Stimulated activated CD4-positive, alpha-beta T cell treated with anti-CD3 and anti-CD28 coated beads, Interleukin-15, amount 100 ng/mL, for 24 hours (primary cell): Measurements from ENCODE around the gene RNF182.
"Not testable (repeated sequence)": the region's sequence is repeated elsewhere in the genome, so short reads cannot be mapped to it uniquely, and the experiment has no call there.

Experiments
- DNase-seq: peaks from one replicate; pipeline ENCODE4 v3.0.0-alpha.2; 2020

The RNF182 gene

DNA sequence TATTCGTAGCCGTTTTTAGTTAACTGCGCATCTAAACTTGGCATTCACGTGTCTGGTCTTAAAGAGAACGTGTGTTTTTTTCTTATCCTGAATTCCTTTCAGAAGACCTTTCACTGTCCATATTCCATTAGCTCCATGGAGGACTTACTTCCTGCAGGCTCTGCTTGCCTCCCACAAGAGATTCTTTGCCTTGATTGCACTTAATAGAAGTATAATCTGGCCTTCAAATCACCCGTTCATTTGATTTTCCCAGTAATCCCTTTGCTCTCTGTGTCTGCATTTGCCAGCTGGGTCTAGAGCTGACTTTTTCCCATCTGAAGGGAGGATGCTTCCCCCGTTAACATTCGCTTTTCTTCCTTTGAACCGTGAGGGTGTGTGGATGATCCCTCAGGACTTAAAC, 79.5 kb downstream of the RNF182 start:
- no peak for DNase-seq

DNA sequence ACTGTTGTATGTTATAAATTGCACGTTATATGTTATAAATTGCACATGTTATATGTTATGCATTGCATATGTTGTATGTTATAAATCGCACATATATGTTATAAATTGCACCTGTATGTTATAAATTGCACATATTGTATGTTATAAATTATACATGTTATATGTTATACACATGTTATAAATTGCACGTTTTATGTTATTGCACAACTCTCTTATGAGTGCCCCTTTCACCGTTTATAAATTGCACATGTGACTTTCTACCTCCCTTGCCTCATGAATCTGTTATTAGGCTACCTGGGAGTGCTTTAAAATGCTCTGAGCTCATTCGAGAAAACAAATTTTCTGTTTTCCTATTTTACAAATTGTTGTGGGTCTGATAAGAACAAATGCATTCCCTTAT, 84.1 kb downstream of the RNF182 start:
- DNase-seq, result no peak

DNA sequence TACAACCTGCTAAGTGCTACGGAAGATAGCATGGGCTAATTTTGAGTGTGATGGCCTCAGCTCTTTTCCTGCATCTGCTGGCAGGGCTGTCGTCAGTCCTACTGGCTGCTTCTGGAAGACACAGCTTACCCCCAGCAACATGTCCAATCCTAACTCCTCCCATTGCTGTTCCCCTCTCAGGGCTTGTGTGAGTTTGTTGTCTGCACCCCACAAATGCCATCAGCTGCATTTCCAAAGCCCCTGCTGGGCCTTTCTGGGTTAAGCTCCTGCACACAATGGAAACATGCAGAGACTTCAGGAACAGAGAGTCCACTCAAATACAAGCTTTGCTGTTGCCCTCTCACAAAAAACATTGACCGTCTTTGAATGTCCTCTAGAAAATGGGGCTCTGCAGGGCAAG, 84.7 kb downstream of the RNF182 start:
- DNase-seq, result no peak

- DNase-seq, result no peak
Measured at GRCh38 chr6:14010275-14010674, 85.5 kb downstream of the RNF182 start.

DNA sequence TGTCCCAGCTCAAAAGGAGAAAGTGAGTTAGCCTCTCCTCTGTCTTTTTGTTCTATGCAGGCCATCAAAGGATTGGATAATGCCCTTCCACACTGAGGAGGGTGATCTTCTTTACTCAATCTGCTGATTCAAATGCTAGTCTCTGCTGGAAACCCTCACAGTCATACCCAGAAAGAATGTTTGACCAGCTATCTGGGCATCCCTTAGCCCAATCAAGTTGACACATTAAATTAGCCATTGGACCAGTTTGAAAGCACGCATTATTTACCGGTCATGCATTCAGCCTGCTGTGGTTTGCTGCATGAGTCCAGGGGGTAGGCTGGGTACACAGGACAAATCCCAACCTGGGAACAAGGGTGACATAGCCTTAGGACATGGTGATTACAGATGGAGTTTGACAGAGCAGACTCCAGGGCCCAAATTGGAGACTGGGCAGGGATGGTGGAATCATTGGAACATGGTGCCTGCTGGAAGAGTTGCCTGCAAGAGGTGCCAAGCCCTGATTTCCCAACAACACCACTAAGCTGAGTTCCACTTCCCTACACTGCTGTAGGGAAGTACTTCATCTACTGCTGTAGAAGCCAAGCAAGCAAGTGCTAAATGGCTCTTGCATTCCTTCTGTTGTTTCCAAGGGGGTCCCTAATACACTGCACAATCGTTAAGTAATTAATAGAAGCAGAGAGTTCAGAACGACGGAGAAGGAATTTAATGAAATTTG, 87.7 kb downstream of the RNF182 start:
- DNase-seq, result no peak

GRCh38 chr6:14015964-14016363, 91.2 kb downstream of the RNF182 start:
- no peak for DNase-seq

- no peak for DNase-seq
Measured at GRCh38 chr6:14016432-14016831, 91.7 kb downstream of the RNF182 start.

- no peak for DNase-seq
Measured at GRCh38 chr6:14016935-14017625, 92.3 kb downstream of the RNF182 start.

- DNase-seq, result no peak
Measured at GRCh38 chr6:14017626-14018475, 93.1 kb downstream of the RNF182 start.

GRCh38 chr6:14018559-14018958, 93.8 kb downstream of the RNF182 start:
- not testable (repeated sequence) for DNase-seq

GRCh38 chr6:14020551-14020950, 95.8 kb downstream of the RNF182 start:
- DNase-seq, result no peak

- DNase-seq, result no peak
Measured at GRCh38 chr6:14021449-14021848, 96.7 kb downstream of the RNF182 start.

DNA sequence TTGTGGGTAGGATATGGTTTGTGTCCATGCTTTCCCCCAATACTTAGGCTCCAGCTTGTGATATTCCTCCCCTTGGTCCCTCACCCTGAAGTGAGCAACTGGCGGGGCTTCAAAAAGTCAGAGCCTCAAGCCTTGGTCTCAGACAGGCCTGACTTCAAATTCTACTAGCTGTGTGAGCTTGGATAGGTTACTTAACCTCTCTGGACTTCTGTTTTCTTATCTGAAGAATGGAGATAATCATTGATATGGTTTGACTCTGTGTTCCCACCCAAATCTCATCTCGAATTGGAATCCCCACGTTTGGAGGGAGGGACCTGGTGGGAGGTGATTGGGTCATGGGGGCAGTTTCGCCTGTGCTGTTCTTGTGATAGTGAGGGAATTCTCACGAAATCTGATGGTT, 97.9 kb downstream of the RNF182 start:
- DNase-seq, result no peak

- DNase-seq, result no peak
Measured at GRCh38 chr6:14023855-14024254, 99.1 kb downstream of the RNF182 start.

DNA sequence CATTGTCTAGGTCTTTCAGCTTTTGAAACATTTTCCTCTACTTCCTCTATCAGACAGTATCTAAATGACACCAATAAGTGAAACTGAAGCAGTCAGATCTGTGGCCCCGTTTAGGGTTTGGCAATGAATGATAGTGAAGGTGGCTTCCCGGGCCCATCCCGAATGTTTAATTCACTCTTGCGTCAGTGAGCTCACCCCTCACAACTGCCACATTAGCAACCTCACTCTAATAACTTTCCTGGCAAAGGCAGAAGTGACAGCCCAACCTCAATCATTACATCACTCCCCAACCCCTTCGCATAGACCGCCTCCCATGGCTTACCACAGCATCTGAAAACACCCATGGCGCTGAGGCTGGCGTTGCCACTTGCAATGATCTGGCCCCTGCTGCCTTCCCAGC, 100.4 kb downstream of the RNF182 start:
- DNase-seq, result no peak

- no peak for DNase-seq
Measured at GRCh38 chr6:14026831-14027539, 102.2 kb downstream of the RNF182 start.

DNA sequence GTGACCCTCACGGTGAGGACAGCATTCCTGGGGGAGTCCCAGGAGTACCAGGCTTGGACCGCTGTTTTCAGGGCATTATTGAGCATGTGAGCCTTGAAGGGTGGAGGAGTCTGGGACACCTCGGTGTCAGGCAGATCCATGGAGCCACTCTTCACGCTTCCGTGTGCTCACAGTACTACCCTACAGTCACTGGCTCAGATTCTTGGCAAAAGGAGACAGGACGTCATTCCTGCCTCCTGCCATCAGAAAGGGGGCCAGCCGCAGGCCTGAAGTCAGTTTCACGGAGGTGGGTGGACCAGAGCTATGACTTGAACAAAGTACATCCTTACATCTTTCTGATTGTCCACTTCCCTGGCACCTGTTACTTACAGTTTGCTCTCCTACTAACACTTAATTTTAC, 103.9 kb downstream of the RNF182 start:
- DNase-seq, result no peak

GRCh38 chr6:14029605-14030004, 104.9 kb downstream of the RNF182 start:
- DNase-seq, result no peak
